ENCODE measurements around the gene DHX15. TPM values are rescaled to one million over a fixed set of nuclear protein-coding genes. Genes with fewer than 3 reads are reported as not detected.

The DHX15 gene
- total RNA-seq: 207 and 215 TPM in 2 replicates

GRCh38 chr4:24584211-24584850 is at the start of gene DHX15:
TSS of gene DHX15 (minus strand) at chr4:24584554. CDS start at chr4:24584393, 161 bp downstream.
- intact Hi-C loops (cut with micrococcal nuclease): loop anchor here (1.0 to 10.0 kb wide), 9 partner anchors 14 to 1273 kb away; partner anchors contain the start of genes ANAPC4, PI4K2B, SEPSECS and ZCCHC4

DNA sequence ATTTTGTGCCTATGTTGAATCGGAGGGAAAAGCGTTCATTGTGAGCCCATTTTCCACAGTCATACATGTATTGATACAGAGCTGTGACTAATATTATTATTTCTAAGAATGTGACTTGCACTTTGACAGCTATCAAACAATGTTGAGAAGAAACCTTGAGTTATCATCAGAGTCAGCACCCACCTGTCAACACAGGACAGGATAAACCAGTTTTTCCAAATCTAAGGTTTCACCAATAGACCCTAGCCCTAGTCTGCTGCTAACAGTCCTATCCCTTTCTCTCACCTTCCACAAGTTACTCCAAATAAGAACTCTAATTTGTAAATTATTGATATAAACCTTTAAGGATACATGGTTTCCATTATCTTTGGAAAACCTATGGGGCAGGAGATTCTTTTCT is 47.7 kb upstream of the DHX15 start:
- intact Hi-C loops (cut with micrococcal nuclease): no loop called here

- intact Hi-C loops (cut with micrococcal nuclease): no loop called here
Observed at GRCh38 chr4:24630937-24631336, 46.6 kb upstream of the DHX15 start.

GRCh38 chr4:24625091-24625490 is 40.7 kb upstream of the DHX15 start:
- intact Hi-C loops (cut with micrococcal nuclease): no loop called here

DNA sequence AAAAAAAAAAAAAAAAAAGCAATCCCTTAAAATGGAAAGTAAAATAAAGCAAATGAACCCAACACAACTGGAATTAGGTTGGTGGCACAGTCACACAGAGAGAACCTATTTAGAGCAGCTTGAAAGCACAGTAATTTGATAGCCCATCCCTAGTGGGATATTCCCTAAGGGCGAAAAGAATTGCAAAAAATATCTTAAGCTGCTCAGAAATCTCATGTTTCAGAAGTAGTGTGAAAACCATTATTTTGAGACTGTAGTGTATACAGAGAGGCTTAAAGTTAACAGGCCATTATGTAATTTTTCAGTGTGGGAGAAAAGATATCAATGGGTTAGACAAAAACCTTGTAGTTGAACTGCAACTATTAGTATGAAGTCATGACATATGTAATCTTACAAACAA is 40.0 kb upstream of the DHX15 start:
- intact Hi-C loops (cut with micrococcal nuclease): no loop called here

GRCh38 chr4:24622146-24622834 is 37.9 kb upstream of the DHX15 start:
- intact Hi-C loops (cut with micrococcal nuclease): no loop called here

- intact Hi-C loops (cut with micrococcal nuclease): no loop called here
Observed at GRCh38 chr4:24615977-24616376, 31.6 kb upstream of the DHX15 start.

DNA sequence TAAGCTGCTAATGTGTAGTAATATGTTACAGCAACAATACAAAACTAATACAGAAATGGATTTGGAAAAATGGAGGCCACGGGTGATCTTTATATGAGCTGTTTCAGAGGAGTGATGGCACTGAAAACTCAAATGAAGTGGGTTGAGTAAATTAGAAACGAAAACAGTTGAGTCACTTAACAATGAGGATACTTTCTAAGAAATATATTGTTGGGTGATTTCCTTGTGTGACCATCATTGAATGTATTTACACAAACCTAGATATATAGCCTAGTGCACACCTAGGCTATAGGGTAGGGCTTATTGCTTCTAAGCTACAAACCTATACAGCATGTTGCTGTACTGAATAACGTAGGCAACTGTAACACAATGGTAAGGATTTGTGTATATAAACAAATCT is 30.5 kb upstream of the DHX15 start:
- intact Hi-C loops (cut with micrococcal nuclease): no loop called here

GRCh38 chr4:24613502-24613901 is 29.1 kb upstream of the DHX15 start:
- intact Hi-C loops (cut with micrococcal nuclease): no loop called here

DNA sequence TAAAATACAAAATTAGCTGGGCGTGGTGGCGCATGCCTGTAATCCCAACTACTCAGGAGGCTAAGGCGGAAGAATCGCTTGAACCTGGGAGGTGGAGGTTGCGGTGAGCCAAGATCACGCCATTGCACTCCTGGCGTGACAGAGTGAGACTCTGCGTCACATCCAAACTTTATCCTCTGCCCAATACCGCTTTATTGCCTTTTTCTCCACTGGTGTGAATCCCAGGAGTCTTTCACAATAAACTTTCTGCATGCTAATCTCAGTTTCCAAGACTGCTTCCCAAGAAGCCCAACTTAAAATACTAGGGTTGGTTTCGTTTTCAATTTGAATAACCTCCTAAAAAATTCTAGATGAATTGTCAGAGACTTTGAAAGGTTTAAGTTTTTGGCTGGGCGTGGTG is 27.2 kb upstream of the DHX15 start:
- intact Hi-C loops (cut with micrococcal nuclease): no loop called here

GRCh38 chr4:24607334-24607733 is 23.0 kb upstream of the DHX15 start:
- intact Hi-C loops (cut with micrococcal nuclease): no loop called here

DNA sequence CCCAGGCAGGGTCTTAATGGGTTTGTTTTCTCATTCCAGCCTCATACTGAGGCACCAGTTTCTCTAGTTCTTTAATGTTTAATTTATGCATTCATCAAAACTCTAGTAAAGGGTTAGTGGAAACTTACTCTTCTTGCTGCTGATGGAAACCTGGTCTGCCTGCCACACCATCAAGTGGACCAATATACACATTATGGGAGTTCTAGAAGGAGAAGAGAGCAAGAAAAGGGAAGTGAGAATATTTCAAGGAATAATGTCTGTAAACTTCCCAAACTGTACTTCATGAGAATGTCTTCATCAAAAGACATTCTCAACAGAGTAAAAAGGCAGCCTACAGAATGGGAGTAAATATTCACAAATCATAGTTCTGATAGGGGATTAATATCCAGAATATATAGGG is 20.9 kb upstream of the DHX15 start:
- intact Hi-C loops (cut with micrococcal nuclease): no loop called here

DNA sequence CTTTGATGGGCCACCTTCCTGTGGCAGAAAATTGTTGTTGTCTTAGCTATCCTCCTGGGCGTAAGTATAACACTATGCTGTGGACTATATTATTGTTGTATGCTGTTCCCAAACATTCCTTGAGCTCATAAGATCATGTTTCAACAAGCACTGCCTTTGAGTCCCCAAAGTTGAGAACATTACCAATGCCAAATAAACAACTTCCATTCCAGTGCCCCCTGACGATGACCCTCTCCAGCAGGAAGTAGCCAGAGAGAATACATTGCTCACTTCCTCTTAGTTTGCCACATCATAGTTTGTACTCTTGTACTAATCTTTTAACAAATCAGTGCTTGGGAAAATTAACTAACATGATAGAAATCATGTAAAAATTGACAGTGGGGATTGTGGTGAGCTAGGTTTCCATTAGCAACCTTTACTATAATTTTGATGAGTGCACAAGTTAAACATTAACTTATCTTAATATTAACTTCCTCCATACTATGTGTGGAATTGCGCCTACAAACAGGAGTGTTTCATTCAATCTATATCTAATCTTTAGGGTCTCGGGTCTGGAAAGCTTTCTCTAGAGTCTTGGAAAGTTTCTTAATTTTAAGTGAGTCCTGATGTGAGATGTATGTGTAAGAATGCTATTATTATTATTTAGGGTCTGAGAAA is 20.3 kb upstream of the DHX15 start:
- intact Hi-C loops (cut with micrococcal nuclease): no loop called here

GRCh38 chr4:24603343-24603742 is 19.0 kb upstream of the DHX15 start:
- intact Hi-C loops (cut with micrococcal nuclease): no loop called here

GRCh38 chr4:24601121-24601520 is 16.8 kb upstream of the DHX15 start:
- intact Hi-C loops (cut with micrococcal nuclease): no loop called here

DNA sequence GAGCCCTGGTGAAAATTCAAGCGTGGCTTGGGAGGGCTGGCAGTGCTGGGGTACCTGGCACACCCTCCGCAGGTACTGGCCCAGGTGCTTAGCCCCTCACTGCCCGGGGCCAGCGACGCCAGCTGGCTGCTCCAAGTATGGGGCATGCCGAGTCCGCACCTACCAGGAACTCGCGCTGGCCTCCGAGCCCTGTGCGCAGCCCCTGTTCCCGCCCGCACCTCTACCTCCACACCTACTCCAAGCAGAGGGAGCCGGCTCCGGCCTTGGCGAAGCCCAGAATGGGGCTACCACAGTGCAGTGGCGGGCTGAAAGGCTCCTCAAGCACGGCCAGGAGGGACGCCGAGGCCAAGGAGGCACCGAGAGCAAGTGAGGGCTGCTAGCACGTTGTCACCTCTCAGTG is 14.9 kb upstream of the DHX15 start:
- intact Hi-C loops (cut with micrococcal nuclease): no loop called here

- intact Hi-C loops (cut with micrococcal nuclease): no loop called here
Observed at GRCh38 chr4:24598025-24598424, 13.7 kb upstream of the DHX15 start.

GRCh38 chr4:24595659-24596058 is 11.3 kb upstream of the DHX15 start:
- intact Hi-C loops (cut with micrococcal nuclease): no loop called here

GRCh38 chr4:24594887-24595286 is 10.5 kb upstream of the DHX15 start:
- intact Hi-C loops (cut with micrococcal nuclease): no loop called here

- intact Hi-C loops (cut with micrococcal nuclease): loop anchor here (10.0 kb wide), 1 partner anchor 1255 kb away; no protein-coding TSS in a partner anchor
Observed at GRCh38 chr4:24589448-24589847, 5.1 kb upstream of the DHX15 start.

DNA sequence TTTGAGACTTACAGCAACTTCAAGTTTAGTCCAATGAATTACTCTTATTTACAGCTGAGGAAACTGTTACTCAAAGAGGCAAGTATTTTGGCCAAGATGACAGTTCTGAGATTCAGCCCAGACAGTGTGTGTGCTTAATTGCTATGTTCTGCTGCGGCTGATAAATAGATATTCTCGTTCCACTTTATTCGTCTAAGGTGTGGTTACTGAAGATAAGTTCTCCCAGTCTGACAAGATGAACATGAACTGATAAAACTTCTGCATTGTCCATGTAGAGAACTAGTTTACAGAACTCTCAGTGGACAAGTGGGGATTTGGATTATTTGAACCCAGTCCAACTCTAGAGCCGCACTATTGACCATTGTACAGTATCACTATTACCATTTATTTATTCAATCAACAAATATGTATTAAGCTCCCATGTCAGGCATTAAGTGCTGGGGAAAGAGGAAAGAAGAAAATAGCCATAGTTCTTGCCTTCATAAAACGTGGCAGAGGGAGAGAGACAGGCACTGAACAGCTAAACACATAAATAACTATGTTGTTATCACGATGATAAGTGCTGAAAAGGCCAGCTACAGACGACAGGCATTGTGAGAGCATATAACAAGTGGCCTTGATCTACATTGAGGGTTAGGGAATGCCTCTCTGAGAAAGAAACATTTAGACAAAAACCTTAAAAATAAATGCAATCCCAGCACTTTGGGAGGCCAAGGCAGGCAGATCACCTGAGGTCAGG is 4.0 kb upstream of the DHX15 start:
- intact Hi-C loops (cut with micrococcal nuclease): loop anchor here (10.0 kb wide), 1 partner anchor 1254 kb away; no protein-coding TSS in a partner anchor

All from T-helper 2 cell treated with Interferon-gamma antibody and Interleukin-4, amounts not matched to agents 100 ng/mL and 5 ng/mL, for 36 hours (primary cell).